GM12873 (cell line): ENCODE data around the gene ARRB2.

ENCODE experiments used
- TF ChIP-seq, protein P1 (sequence below): IDR thresholded peaks from 2 replicates; pipeline ENCODE4 v1.5.1; 2012; ENCODE audit warnings: low read depth, mild to moderate bottlenecking, moderate library complexity, low read length, control low read depth; ENCODE audit not compliant: insufficient read depth; ENCODE audit errors: missing control alignments

ARRB2 gene

DNA sequence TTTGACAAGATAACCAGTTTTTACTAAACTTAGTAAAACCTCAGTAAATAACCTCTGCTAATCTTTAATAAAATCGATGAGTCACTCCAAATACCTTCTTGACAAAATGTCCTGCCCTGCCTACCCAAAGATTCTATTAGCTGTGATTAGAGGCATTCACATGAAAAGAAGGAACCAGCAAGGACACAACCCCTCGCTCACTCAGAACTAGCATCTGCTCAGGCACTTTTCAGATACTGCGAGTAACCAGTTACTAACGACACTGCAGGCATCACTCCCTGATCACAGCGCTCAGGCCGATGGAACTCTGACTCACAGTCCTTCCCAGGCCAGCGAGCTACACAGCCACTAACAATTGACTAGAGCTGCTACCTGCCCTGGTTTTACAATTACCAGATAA is 30.8 kb upstream of the ARRB2 start:
- TF ChIP-seq, protein P1, sequence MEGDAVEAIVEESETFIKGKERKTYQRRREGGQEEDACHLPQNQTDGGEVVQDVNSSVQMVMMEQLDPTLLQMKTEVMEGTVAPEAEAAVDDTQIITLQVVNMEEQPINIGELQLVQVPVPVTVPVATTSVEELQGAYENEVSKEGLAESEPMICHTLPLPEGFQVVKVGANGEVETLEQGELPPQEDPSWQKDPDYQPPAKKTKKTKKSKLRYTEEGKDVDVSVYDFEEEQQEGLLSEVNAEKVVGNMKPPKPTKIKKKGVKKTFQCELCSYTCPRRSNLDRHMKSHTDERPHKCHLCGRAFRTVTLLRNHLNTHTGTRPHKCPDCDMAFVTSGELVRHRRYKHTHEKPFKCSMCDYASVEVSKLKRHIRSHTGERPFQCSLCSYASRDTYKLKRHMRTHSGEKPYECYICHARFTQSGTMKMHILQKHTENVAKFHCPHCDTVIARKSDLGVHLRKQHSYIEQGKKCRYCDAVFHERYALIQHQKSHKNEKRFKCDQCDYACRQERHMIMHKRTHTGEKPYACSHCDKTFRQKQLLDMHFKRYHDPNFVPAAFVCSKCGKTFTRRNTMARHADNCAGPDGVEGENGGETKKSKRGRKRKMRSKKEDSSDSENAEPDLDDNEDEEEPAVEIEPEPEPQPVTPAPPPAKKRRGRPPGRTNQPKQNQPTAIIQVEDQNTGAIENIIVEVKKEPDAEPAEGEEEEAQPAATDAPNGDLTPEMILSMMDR = no peak

DNA sequence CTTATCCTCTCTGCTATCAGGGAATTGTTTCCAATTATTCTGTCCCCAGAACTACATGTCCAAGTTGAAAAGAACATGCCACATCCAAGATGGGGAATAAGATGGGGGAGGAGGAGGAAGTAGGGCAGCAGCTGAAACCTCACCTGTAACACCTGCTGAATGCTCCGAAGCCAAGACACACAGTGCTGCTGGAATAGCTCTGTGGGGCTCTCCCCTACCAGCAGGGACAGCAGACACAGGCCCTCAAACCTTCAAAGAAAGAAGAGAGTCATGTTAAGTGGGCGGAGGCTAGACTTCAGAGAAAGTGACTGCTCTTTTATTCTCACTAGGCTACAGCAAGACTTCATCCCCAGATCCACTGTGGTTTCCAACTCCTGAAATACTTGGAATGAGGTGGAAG is 19.7 kb upstream of the ARRB2 start:
- TF ChIP-seq, protein P1 = no peak

DNA sequence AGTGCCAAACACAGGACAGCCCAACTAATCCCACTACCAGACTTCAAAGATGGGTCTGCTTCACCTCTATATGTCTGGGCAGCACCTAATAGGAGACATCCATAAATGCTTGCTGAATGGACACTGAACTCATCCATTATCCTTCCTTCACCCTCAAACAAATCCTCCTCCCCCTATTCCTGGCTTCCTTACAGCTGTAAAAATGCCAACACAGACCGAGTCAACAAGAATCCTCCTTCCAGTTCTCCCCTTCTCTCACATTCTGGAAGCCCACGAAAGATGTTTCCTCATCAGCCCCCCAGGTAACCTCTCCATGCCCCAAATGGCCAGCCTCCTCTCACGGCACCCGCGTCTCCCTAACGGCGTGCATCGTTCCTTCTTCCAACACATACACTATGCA is 18.7 kb upstream of the ARRB2 start:
- TF ChIP-seq, protein P1 = no peak

DNA sequence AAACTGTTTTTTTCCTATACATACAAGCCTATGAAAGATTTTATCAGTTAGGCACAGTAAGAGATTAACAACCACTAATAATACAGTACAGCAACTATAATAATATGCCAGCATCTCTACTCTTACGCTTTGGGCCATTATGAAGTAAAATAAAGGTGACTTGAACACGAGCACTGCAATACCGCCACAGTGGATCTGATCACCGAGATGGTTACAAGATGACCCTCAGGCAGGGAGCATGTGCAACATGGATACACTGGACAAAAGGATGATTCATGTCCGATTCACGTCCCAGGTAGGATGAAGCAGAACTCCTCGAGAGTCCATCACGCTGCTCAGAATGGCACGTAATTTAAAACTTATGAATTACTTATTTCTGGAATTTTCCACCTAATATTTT is 17.0 kb upstream of the ARRB2 start:
- TF ChIP-seq, protein P1 = no peak

DNA sequence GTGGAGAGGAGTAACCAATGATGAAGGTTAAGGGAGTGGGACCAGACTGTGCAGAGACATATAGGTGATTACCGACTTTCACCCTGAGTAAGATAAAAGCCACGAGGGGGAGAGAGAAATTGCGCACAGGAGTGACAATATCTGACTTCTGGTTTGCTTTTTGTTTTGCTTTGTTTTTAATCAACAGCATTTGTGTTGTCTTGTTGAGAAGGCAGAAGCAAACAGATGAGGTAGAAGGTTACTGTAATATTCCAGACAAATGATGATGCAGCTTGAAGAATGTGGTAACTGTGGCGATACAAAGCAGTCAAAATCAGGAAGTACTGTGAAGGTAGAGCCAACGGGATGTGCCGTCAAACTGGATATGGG is 14.0 kb upstream of the ARRB2 start:
- TF ChIP-seq, protein P1 = peak; percentile 18

DNA sequence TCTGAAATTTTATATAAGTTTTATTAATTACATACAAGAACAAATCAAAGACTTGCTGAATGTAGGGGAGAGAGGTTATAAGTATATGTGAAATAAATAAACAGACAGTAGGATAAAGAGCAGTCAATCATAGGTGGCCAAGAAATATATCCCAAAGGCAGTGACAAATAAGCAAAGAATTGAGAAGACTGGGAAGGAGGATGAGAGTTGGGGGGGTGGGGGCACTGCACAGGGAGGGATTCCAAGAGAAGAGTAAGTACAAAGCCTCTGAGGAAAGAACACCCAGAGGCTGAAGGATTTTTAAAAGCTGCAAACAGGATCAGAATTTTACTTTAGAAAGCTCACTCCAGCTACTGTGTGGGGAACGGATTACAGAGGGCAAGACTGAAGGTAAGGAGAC is 9.3 kb upstream of the ARRB2 start:
- TF ChIP-seq, protein P1 = no peak

DNA sequence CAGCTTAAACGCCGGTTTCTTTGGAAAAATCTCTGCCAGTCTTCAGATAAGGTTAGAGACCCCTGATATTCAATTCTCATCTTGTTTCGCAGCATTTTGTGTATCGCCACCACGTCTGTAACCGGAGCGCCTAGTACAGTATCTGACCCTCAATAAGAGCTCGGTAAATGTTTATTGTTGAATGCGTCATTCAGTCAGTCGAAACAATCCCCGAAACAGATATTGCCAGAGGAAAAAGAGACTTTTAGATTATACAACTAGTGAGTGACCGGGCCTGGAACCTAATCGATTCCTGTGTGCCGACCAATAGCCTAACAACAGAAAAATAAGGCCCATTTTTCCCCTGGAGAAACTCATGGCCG is 7.1 kb upstream of the ARRB2 start:
- TF ChIP-seq, protein P1 = no peak

DNA sequence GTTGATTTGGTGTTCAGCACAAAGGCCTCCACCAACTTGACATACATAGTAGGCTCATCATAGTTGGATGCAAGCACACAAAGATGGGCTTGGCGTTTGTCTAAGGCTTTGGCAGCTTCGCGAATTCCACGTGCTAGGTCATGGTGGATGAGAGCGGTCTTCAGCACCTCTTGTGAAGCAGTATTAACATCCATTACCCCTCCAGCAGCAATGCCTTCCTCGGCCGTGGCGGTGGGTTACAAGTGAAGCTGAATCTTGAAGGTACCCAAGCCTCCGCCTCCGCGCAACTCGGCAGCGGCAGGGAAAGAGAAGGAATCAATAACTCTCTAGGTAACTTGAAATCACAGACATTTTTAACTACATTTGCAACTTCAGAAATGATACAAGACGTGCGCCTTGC is 5.4 kb upstream of the ARRB2 start:
- TF ChIP-seq, protein P1 = no peak
